Activated gamma-delta T cell treated with Interleukin-2 at 50 U/mL for 16 hours (primary cell): ENCODE measurements around the gene KEL.
A peak's percentile ranks its signal among the peaks of the same experiment; 100 is the strongest.
"Not testable (repeated sequence)": the region's sequence is repeated elsewhere in the genome, so short reads cannot be mapped to it uniquely, and the experiment has no call there.

ENCODE experiments used
- DNase-seq: peaks from one replicate; pipeline ENCODE4 v3.0.0-alpha.2; 2020

KEL gene, protein sequence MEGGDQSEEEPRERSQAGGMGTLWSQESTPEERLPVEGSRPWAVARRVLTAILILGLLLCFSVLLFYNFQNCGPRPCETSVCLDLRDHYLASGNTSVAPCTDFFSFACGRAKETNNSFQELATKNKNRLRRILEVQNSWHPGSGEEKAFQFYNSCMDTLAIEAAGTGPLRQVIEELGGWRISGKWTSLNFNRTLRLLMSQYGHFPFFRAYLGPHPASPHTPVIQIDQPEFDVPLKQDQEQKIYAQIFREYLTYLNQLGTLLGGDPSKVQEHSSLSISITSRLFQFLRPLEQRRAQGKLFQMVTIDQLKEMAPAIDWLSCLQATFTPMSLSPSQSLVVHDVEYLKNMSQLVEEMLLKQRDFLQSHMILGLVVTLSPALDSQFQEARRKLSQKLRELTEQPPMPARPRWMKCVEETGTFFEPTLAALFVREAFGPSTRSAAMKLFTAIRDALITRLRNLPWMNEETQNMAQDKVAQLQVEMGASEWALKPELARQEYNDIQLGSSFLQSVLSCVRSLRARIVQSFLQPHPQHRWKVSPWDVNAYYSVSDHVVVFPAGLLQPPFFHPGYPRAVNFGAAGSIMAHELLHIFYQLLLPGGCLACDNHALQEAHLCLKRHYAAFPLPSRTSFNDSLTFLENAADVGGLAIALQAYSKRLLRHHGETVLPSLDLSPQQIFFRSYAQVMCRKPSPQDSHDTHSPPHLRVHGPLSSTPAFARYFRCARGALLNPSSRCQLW

DNA sequence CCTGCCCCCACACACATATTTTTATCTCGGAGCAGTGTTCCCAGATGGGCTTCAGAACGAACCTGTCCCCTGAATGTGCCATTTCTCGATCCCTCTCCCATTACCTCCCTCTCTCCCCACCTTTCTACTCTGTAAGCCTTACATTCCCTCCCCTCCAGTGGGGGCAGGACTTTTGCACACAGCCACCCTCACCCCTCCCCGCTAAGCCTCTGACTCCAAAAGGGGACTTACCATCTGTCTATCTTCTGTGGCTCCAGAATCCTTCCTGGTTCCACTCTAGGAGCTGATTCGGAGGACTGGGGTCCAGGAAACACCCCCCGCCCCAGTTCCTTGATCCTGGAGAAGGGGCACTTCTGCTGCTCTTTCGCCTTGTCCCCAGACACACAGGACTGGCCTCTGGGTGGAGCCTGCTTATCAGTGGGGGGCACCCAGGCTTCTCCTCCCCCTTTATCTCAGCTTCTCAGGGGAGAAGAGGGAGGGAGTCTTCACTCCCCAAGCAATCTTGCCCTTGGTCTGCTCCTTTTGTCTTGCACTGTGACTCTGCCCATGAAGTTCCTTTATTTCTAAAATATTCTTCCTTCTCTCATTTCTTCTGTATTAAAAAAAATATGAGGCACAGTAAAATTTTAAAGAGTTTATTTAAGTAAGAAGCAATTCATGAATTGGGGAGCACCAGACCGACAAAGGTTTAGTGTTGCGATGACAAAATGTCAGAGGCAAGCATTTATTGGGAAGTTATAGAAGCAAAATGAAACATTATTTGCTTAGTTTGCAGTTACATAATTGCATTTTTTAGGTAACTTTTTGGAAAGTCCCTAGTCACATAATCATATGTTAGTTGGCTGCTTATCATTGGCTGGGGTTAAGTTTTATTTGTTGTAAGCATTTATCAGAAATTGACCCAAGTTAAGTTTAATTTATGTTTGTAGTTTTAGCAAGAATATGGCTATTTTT lies at the start of gene KEL:
Gene KEL (minus strand): TSS at position 391 of the 954 bp plus-strand sequence. CDS start 157 bp downstream, at position 234.
- no peak for DNase-seq

DNA sequence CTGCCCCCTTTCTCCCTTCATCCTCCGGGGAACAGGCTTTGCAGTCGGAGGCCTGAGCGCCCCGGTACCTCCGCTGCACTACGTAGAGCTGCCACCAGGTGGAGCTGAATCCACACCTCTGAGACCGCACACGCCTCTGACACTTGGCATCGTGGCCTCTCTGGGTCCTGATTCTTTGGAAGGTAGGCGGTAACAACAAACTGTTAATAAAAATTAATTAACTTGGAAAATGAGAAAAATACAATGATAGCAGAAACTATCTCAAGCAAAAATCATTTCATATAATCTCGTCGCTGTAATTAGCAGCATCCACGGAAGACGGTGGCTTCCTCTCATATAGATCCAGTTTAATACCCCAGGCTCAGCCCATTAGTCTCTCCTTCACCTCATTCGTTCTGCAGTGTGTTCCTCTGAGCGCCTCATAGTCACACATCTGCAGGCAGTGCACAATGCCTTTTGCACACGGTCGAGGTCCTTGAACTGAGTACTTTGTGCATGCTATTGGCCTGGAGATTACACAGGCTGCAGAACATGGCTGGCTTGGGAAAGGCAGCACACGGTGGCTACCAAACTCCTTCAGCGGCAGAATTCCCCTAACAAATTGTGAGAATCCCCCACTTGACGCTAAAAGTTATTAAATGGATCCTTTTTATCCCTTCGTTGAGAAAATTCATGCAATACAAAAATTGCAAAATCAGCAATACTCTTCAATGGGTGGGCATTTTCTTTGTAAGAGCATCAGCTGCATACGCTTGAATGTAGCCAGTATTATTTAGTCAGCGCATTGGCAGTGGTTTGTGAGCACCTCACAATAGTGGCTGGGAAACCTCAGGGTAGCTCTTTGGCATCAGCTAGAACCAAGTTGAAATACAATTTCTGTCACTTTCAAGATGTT lies 46.1 kb upstream of the KEL start:
- peak; percentile 81 for DNase-seq

DNA sequence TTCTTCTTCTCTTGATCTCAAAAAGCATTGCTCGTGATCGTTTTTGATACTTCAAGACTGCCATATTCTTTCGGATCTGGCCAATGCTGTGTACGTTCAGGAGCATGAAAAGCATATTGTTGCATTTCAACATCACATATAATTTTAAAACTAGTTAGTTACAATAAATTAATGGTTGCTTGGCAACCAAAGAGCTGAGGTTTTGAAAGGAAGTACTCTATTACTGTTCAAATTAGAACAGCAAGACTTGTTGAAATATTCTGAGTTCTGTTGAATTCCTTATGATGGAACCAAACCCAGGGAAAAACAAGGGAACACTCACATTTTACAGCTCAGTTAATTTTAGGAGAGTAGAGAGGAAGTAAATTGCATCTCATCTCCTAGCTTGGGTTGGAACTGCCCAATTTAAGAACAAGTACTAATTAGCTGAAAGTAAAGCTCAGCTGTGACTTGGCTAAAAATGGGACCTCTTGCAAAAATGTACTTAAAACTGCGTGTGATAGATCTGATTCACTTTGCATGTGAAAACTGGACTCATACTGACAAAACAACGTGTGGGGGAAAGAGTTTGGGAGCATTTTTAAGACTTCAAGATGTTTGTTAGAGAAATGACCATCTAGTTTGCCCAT lies 43.6 kb upstream of the KEL start:
- DNase-seq, result no peak

DNA sequence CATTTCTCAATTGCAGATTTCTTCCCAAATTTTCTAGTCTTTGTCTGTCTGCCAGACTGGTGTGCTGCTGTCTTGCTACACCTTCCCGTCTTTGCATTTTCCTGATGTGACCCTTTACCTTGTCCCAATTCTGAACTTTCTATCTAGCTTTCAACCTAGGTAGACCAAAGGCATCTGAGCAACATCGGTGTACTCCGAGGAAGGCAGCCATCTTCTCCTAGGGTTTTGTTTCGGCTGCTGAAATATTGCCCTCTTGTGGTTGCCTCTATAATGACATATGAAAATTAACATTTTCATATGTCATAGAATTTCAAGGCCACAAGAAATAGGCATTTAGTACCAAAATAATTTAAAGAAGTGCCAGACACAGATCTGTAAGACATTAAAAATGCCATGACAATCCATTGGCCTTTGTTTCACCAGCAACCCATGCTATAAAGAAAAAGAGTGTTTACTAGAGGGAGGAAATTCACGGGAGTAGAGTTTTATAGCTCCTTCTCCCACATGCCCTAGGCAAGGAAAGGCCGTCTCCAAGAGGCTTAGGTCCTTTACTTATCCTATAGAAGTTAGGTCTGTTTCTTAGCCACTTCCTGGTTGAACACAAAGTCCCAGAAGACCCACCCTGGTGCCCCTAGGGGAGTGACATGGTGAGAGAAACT lies 41.4 kb upstream of the KEL start:
- DNase-seq, result peak; percentile 26

DNA sequence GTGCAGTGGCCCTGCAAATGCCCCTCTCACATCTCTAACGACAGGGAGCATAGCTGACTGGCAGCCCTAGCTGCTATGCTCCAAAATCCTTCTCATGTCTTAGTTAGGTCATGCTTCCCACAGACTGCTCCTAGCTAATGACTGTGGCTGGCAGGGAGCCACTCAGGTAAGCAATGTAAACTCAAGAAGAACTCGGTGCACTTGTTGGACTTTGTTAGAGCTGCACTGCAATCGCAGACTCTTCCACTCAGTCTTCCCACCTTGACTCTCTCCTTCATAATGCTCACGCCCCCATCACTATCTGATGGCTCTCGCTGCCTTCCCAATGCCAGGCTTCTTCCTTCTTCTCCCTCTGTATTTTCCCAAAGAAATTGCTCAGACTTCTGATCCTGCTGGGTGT lies 40.7 kb upstream of the KEL start:
- DNase-seq, result no peak

DNA sequence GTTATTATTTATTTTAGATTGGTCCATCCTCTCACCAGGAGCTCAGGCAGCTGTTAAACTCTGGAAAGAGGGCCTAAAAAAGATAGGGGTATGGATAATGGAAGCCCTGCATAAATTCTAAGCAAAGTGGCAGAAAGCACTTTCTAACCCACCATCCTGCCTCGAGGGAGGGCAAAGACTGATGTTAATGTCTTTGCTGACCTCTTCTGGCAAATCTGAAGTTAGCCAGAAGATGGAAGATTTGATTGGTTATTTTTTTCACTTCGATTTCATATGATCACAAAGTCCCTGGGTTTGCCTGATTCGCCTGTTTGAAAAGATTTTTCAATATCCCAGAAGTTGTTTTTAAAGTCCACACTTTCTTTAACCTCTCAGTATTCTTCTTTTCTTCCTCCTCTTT lies 39.9 kb upstream of the KEL start:
- DNase-seq, result no peak

DNA sequence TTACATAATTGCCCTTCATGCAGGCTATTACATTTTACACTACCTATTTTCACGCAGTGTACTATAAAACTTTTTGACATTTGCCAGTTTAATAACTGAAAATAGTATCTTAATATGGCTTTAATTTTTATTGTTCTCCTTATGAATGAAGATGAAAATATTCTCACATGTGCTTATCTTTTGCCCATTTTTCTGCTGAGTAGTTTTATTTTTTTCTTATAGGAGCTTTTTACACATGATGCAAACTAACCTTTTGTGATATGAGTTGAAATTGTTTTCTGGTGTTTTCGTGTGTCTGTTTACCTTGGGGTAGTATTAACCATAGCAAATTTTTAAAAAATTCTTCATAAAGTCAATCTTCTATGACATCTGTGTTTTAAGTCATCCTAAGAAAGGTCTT lies 38.5 kb upstream of the KEL start:
- no peak for DNase-seq

DNA sequence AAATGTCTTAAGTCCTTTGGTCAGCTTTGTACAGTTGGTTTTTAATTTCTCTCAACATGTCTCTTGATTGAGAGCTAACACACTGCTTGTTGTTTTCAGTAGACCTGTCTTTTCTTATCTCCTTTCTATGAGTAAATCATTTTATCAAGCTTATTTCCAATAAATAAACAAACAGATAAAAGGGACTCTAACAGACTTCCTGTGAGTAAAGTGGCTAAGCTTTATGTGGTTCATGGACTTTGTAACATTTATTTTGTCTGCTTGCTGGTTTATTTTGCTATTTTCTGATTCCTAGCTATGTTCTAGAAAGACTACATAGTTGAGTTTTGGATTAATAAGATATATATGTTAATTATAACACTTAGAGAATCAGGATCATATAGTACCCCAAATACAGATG lies 37.6 kb upstream of the KEL start:
- no peak for DNase-seq

DNA sequence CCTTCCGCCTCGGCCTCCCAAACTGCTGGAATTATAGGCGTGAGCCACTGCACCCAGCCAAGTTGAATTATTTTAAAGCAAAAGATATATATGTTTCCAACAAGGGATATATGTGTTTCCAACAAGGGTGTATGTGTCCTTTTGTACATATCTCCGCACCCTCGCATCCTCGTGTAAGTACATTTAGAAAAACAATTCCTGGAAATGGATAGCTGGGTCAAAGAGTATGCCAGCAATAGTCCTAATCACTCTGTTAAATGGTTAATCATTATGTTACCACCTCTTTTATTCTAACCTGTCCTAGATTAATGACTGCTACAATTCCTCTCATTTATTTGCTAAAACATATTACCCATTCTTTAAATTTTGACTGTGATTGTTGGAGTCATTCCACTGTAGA lies 36.8 kb upstream of the KEL start:
- no peak for DNase-seq

DNA sequence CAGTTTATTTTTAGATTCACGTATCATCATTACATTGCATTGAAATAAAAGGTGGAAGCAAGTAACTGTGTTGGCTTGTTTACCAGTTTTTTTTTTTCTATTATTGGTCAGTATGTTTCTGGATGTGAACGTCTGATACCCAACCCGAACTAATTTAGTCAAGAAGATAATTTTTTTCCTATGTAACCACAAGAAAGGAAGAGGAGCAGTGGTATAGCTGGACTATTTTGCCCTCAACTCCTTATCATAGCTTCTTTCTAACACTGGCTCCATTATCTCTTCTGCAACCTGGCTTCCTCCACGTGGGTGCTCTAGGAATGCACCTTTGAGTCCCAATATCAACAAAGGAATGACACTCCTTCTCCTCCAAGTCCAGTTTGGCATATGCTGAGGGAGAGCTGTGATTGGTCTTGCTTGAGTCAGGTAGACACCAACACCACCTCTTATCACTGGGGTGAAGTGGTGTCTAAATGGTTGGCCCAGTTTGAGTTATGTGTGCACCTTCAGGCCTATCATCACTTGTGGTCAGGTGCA lies 35.4 kb upstream of the KEL start:
- DNase-seq, result no peak

DNA sequence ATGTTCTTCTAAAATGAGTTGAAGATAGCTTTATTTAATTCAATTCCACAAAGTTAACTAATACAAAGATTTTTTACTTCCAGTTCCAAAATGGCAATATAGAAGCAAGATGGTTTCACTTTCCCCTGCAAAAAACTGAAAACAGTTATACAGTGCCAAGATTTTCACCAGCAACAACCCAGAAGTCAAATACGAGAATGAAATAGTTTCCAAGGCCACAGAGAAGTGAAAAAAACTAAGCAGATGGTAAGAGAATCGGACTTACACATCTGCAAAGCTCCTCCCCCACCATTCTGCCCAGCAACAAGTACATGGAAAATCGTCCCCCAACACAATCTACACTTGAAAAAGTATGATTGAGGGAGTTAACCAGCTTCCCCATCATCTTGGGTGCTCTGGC lies 30.3 kb upstream of the KEL start:
- no peak for DNase-seq

DNA sequence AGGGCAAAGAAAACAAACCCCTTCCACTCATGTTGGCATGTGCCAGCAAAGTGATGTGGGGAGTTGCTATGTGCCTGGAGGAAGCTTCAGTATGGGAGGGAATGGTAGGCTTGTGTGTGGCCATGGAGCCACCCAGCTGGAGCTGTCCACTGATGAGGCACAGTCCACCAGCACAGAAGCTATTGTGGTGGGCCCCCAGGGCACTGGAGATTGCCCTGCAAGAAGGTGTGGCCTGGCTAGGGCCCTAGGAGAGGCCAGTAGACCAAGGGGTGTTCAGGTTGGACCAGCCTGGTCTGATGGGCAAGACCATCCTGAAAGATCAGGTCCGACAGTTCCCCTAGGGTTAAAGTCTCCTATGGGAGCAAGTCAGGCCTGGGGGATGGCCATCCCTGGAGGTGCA lies 22.1 kb upstream of the KEL start:
- no peak for DNase-seq

DNA sequence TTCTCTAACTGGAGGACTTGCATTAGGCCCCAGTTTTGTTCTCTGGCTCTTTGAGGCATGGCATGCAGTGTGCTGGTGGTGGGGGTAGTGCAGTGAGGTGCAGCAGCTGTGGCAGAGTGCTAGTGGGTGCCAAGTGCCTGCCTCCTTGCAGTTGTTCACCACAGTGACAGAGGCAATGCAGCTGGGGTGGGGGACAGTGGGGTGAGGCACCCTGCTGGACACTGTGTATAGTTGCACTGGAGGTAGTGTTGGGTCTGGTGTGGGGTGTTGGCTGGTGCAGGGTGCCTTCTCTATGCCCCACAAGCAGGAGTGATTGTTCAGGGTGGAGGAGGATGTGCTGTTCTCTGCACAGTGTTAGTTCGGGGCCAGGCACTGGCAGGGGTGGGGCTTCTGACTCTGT lies 21.7 kb upstream of the KEL start:
- DNase-seq, result no peak

DNA sequence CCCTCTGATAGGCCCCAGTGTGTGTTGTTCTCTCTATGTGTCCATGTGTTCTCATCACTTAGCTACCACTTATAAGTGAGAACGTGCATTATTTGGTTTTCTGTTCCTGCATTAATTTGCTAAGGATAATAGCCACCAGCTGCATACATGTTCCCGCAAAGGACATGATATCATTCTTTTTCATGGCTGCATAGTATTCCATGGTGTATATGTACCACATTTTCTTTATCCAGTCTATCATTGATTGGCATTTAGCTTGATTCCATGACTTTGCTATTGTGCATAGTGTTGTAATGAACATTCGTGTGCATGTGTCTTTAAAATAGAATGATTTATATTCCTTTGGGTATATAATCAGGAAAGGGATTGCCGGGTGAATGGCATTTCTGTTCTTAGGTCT lies 16.2 kb upstream of the KEL start:
- DNase-seq, result not testable (repeated sequence)

DNA sequence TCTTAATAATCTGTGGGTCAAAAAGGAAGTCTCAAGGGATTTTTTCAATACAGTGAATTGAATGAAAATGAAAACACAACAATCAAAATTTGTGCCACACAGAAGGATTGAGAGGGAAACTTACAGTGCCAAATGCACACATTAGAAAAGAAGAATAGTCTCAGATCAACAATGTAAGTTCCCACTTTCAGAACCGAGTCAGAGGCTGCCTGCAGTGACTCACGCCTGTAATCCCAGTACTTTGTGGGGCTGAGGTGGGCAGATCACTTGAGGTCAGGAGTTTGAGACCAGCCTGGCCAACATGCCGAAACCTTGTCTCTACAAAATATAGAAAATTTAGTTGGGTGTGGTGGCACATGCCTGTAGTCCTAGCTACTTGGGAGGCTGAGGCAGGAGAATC lies 12.5 kb upstream of the KEL start:
- no peak for DNase-seq

DNA sequence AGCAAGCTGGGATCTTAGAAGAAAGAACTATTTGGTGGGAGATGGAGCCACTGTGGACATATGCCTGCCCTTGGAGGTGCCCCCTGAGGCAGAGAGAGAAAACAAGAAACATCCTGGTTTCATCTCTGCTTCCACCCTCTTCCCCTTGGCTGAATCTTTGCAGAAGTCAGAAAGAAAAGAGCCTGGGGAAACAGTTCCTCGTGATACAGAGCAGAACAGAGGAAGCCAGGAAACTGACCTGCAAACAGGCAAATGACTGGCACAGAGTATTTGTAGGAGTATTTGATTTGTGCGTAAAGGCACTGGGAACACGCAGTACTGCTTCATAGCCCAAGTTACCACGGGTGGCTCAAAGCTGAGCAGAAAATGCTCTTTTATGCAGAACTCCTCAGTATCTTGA lies 7.0 kb upstream of the KEL start:
- no peak for DNase-seq

DNA sequence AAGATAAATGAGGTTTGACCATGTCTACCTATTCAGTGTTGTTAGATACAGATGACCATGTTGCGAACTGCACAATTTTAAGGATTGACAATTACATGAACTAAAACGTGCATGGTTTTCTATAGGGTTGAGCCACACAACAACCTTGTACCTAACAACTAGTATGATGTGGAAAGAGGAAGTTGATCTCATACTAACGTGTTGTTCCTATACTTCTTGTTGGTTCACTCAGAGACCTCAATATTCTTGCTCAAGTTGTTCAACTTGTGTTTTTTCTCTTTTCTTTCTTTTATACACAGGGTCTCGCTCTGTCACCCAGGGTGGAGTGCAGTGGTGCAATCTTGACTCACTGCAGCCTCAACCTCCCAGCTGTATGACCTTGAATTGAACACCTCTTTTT lies 6.1 kb upstream of the KEL start:
- no peak for DNase-seq

DNA sequence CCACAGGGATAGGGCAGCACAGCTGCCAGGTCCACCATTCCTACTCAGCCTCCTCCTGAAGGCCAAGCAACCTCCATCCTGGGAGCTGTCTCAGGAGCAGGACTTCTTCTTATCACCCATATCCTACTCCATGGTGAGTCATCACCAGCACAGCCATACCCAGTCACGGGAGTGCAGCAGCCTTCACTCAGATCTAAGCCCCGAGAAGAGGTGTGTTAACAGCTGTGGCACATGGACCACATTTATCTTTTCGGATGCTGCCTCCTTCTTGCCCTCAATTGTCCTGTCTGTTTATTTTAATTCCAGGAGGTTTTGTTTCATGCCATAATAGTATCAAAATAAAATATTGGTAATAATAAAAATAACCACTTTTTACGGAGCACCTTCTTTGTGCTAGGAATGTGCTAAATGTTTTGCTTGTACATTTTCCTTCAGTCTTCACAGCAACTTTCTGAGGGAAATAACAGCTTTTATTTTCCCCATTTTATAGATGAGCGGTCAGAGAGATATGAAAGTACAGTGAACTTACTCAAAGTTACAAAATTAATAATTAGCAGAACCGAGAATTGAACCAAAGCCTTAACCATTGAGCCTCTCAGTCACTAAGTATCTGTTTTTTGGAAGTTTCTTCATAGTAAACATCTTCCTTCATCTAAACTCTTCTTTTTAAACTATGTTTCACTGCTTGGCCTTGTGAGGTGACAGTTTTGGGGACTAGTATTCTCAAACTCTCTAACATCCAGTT lies 2.5 kb upstream of the KEL start:
- DNase-seq, result no peak

DNA sequence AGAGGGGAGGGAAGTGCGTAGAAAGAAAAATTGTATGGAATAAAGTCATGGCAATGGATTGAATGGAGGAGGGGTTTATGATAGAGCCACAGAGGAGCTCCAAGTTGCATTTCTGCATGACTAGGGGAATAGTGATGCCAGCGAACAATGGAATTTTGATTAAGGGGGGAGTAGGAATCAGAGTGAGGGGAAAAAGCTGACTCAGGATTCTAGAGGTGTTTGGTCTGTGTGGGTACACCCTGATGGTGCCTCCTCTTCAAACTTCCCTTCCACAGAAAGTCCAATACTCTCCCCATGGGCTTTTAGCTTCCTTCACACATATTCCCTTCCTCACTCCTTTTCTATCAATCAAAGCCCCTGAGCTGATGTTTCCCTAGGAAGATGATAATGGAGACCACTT lies 1.8 kb upstream of the KEL start:
- DNase-seq, result no peak

DNA sequence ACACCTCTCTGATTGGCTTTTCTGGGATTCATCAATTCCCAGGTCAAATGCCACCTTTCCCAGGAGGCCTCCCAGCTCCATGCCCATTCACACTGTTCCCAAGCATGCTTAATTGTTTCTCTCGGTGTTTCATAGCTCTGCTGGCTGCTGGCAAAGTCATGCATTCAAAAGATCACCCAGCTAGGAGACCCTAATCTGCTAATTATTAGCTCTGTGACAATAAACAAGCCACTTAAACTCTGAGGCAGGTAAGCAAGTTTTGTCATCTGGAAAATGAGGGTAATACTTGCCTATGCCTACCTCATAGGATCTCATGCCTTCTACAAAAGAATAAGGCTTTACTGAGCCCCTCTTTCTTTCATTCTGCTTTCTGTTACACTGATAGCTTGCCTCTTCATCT lies 828 bp upstream of the KEL start:
- DNase-seq, result no peak
